Activated T-helper 1 cell treated with anti-CD3 and anti-CD28 coated beads, Interleukin-2, amount 50 U/mL, for 16 hours (primary cell): ENCODE measurements around the gene TSHZ3.
A peak's percentile ranks its signal among the peaks of the same experiment; 100 is the strongest.

Experiments used
- DNase-seq, 2 donors: peaks; one replicate each; pipeline ENCODE4 v3.0.0-alpha.2; 2020; ENCODE audit warnings: low read depth in 1 of 2, low spot score in 1 of 2

The TSHZ3 gene, protein sequence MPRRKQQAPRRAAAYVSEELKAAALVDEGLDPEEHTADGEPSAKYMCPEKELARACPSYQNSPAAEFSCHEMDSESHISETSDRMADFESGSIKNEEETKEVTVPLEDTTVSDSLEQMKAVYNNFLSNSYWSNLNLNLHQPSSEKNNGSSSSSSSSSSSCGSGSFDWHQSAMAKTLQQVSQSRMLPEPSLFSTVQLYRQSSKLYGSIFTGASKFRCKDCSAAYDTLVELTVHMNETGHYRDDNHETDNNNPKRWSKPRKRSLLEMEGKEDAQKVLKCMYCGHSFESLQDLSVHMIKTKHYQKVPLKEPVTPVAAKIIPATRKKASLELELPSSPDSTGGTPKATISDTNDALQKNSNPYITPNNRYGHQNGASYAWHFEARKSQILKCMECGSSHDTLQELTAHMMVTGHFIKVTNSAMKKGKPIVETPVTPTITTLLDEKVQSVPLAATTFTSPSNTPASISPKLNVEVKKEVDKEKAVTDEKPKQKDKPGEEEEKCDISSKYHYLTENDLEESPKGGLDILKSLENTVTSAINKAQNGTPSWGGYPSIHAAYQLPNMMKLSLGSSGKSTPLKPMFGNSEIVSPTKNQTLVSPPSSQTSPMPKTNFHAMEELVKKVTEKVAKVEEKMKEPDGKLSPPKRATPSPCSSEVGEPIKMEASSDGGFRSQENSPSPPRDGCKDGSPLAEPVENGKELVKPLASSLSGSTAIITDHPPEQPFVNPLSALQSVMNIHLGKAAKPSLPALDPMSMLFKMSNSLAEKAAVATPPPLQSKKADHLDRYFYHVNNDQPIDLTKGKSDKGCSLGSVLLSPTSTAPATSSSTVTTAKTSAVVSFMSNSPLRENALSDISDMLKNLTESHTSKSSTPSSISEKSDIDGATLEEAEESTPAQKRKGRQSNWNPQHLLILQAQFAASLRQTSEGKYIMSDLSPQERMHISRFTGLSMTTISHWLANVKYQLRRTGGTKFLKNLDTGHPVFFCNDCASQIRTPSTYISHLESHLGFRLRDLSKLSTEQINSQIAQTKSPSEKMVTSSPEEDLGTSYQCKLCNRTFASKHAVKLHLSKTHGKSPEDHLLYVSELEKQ

DNA sequence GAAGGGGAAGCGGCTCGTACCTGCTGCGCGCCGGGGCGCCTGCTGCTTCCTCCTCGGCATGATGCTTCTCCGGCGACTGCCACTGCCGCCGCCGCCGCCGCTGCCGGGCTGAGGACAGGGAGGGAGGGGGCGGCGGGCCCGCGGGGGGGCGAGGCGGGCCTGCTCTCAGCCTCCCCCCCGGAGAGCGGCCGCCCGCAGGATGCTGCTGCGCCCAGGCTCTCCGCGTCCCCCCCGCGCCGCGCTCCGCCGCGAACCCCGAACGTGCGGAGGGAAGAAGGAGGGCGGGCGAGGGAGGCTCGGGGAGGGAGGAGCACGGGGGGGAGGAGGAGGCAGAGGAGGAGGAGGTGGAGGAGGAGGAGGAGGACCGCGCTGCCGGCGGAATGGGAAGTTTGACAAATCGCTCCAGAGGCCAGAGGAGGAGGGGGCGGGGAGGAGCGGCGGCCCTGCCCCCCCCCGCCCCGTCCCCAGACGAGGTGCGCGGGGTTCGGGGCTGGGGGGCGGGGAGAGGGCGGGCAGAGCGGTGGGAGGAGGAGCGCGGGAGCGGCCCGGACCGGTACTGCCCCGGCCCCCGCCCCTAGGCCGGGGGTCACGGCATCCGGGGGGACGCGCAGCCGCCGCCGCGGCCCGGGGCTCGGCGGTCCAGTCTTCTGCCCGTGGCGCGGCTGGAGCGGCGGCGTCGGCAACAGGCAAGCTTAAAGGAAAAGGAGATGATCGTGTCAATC, at the start of gene TSHZ3:
Gene TSHZ3, minus strand, starts transcription at position 277 of the 722 bp plus-strand sequence. Its CDS starts 217 bp downstream, at position 60.
- DNase-seq = peak in 1 of 2 donors; percentile 22

DNA sequence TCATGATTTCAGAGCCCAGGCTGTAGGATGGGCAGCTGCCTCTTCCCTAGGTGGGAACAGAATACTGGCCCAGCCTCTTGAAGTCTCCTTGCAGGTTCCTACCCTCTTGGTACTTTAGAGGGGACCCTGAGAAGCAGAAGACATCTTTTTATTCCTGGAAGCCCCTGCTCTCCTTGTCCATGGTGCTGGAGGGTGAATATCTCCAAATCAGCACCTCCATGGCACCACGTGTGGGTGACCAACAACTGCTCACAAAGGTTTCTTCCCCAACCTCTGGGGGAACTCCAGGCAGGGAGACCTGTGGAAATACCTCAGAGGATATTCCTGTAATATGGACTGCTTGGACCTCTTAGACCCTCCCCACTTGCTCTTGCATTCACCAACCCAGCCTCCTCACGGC, 48.1 kb upstream of the TSHZ3 start:
- DNase-seq = no peak

DNA sequence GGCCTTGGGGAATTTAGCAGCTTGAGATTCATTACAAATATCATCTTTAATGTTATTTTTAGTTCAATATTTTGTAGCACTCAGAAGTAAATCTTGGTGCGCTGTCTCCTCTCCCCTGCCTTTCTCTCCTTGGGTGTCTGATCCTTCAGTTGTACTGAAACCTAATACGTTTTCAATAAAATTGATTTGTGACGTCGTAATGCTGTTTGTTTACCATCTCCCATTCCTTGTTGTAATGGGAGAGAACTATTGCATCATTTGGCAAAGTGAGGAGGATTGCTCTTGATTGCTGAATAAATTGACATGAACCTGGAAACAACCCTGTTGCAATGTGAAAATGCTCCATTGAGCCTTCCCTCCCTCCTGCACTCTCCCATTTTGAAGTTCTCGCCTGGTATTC, 43.2 kb upstream of the TSHZ3 start:
- DNase-seq = no peak

DNA sequence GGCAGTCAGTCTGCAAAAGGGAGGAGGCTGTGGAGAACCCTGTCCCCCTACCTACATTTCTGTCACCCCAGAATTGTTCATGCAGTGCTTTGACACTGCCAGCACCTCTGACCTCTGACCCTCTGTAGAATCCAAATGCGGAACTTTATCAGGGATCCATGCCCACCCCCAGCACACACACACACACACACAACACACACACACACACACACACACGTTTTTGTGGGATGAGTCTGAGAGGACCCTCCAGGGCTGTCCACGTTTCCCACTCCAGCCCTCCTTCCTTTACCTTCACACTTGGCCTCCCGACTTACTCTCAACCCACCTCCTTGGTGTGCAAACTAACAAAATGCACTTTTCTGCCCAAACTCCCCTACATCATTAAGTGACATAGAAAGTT, 42.3 kb upstream of the TSHZ3 start:
- no peak for DNase-seq

DNA sequence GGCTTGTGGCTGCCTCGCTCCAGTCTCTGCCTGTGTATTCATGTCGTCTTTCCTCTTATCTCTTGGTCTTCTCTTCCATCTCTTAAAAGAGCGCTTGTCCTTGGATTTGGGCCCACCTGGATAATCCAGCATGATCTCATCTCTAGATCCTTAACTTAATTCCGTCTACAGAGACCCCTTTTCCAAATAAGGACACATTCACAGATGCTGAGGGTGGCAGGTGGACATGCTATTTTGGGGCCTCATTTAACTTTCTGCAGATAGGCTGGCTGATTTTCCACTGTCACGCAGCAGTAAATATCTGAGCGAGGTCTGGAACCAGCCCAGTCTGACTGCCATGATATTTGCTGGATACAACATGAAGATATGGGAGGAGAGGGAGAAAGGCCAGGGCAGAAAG, 41.5 kb upstream of the TSHZ3 start:
- no peak for DNase-seq

DNA sequence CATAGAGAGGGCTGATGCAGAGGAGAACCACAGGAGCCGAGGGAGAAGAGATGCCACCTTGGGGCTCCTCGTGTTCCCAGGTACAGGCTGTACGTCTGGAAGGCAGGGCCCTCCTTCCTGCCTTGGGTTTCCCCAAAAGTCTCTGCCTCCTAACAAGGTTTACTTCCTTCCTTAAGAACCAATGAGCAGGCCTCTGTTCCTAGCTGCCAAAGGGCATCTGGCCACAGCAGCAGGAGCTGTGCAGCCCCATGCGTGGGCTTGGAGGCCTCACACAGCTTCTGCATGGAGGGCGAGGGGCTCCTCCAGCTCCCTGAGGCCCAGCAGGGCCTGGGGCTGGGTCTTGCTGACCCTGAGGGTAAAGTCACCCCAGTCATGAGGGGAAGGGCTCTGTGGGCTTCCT, 40.6 kb upstream of the TSHZ3 start:
- no peak for DNase-seq

DNA sequence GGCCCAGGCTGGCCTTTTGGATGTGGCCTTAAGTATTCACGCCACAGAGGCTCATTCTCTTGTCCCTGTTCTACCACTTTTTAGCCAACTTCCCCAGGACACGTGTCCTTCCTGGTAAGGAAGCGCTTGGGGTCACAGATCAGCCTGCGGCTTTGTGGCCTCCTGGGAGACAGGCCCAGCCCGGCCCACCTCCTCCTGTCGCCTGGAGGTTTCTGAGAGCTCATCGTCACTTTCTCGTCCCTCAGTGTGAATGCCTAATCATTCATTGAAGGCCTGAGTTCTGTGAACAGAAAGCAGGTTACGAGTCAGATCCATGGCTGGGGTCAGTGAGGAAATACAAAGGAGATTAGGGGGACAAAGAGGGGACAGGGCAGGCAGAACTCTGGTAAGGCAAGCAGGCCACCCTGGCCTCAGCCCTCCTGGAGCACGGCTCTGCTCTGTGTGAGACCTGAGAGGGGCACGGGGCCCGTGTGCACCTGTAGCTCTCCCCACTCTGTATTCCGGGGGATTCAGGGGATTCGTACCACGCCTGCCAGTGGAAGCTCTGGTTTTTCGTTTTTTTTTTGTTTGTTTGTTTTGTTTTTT, 38.6 kb upstream of the TSHZ3 start:
- DNase-seq = no peak

DNA sequence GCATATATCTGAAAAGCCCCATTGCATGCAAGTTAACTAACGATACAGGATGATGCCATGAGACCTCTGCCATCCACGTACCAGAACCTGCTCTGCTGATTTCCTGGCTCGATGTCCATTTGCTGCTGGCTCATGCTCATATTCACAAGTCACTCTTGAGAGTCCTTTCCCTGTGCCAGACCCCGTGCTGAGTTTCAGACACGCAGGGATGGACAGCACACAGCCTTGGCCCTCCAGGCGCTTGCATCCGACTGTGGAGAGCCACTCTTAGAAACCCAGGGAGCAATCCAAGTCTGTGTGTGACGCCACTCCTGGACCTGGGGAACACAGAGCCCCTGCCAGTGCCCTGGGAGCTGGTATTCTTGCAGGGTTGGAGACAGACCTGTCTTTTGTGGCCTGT, 37.6 kb upstream of the TSHZ3 start:
- DNase-seq = no peak

DNA sequence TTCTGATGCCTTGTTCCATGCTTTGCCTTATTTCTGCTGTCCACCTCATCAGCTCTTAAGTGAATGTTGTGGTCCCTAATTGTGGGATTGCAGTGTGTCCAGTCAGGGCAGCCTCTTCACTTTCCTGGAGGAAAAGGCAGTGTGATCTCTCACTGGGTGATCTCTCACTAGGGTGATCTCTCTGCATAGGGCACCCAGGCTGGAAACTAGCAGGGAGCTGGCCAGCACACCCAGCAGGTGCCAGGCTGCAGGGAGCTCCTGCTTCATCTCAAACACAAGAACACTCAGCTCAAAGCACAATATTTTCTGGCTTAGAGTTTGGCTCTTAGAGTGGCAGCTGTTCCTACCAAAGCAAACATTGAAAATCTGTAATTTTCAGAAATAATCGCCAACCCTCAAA, 36.5 kb upstream of the TSHZ3 start:
- no peak for DNase-seq

DNA sequence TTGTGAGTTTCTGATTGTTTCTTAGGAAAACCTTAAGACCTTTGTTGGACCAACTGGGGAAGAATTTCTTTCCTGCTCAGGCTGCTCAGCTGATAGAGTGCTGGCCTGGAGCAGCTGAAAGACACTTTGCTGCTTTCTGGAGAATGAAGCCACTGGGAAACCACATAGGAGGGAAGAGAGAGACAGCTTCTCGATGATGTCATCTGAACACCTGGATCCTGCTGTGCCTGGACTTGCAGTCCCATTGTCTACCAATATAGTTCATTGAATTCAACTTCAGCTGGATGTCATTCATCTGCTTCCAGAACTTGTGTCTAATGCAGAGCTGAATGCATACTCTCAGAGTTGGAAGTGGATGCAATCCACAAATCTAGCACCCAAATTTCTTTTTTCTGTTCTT, 34.3 kb upstream of the TSHZ3 start:
- no peak for DNase-seq

DNA sequence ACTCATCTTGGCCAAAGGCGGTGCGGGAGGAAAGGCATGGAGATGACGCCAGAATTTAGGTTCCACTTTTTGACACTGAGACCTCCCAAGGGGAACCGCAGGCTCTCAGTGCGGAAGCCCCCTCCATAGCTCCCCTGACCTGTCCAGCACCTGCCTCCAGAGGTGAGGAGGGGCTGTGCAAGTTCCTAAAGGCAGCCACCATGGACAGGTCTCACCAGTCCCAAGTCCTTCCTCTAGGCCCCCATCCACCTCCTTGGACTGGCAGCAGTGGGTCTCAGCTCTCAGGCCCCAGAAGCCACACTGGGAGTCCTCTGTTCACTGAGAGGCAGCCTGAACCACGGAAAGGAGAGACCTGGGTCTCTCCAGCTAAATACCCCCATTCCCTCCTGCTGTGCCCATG, 31.6 kb upstream of the TSHZ3 start:
- DNase-seq = no peak

DNA sequence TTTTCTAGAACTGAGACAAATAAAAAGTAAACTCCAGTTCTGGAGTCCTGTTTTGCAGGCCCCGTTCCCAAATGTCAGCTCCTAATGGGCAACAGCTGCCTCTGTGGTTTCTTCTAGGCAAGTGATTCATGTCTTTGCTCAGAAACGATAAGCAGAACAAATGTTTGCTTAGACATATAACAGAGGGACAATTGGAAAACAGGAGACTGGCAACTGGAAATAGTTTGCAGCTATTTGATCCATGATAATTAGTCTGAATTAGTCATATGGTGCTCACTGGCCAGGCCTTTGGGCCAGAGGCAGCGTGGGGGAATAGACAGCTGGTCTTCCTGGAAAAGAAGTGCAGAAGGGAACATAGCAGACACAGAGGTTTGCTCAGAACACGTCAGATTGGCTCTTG, 29.2 kb upstream of the TSHZ3 start:
- DNase-seq = no peak

DNA sequence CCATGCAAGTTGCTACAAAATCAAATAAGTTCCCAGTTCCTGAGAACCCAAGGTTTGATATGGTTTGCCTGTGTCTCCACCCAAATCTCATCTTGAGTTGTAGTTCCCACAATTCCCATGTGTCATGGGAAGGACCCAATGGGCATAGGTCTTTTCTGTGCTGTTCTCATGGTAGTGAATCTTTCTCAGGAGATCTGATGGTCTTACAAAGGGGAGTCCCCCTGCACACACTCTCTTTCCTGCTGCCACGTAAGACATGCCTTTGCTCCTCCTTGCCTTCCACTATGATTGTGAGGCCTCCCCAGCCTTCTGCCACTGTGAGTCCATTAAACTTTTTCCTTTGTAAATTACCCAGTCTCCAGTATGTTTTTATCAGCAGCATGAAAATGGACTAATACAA, 28.5 kb upstream of the TSHZ3 start:
- no peak for DNase-seq

DNA sequence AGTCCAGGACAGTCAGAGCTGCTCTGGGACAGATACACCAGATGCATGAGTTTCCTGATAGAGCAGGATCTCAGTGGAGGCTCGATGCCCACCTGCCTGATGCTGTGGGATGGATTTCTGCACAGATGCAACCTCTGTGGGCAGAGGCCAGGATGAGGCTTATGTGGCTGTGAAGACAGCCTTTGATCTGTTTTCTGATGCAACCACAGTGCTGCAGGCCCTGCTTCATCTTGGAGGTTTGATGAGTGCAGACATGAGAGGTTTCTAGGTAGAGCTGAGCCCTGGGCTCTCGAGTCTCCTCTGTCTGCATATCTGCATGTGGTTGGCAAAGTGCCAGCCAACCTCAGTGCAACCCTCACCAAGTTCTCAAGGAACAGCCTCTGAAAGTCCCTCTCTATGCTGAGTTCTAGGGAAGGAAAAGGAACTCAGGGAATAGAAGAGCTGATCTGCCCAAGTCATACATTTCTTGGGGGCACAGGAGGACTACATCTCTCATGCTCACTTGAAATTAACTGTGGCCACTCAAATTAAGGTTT, 23.1 kb upstream of the TSHZ3 start:
- DNase-seq = no peak

DNA sequence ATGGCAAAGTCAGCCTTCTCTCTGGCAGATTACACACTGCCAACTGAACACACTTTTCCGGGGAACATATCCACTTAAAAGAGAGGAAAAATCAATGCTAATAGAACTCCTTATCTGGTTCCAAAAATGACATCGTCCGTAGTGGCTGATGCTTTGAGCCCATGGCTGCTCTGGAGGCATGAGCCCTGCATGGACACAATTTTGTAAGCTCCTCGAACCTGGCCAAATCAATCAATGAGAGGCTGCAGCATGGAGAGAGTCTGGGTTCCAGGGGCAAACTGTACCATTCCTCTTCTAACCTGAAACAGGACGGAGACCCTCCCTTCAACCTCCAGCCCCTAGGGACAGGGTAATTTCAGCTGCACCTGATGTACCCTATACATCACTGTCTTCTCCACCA, 21.0 kb upstream of the TSHZ3 start:
- no peak for DNase-seq

DNA sequence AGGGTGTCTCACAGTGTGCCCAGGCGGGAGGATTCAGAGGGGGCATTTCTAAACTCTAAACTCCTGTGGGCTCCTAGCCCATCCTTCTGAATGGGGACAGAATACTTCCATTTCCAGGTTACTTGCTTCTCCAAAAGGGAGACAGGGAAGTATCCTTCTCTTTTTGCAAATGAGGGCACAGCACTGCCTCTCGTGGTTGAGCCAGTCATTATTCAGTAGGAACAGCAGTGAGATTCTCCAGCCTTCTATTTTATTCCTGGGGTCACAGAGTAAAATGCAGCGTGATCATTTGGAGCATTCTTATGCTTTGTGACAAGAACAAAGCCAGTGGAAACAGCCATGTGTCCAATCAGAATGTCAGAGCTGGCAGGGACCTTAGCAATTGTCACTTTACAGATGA, 15.7 kb upstream of the TSHZ3 start:
- no peak for DNase-seq

DNA sequence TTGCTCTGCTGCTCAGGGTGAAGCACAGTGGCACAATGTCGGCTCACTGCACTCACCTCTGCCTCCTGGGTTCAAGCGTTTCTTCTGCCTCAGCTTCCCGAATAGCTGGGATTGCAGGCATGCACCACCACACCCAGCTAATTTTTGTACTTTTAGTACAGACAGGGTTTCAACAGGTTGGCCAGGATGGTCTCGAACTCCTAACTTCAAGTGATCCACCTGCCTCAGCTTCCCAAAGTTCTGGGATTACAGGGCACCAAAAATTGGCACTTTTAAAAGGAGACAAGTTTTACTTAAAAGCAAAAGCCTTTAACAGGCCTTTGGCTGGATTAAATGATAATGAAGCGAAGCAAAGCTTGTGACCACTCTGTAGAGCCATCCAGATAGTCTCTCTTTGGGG, 12.5 kb upstream of the TSHZ3 start:
- DNase-seq = no peak

DNA sequence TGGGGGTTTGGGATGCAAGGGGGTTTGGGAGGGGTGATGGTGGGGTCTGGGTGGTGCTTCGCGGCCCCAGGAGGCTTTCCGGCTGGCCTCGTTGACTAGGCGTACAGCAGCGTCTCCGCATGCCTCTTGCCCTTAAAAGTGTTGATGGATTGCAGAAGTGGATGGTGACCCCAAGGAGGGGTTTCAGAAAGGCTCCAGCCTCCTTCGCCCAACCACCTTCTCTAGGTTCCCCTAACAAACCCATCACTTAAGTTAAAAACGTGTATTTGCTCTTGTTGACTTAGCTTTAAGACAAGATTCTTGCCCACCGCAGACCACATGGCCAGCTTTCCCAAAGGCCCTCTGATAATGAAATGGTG, 8.1 kb upstream of the TSHZ3 start:
- no peak for DNase-seq

DNA sequence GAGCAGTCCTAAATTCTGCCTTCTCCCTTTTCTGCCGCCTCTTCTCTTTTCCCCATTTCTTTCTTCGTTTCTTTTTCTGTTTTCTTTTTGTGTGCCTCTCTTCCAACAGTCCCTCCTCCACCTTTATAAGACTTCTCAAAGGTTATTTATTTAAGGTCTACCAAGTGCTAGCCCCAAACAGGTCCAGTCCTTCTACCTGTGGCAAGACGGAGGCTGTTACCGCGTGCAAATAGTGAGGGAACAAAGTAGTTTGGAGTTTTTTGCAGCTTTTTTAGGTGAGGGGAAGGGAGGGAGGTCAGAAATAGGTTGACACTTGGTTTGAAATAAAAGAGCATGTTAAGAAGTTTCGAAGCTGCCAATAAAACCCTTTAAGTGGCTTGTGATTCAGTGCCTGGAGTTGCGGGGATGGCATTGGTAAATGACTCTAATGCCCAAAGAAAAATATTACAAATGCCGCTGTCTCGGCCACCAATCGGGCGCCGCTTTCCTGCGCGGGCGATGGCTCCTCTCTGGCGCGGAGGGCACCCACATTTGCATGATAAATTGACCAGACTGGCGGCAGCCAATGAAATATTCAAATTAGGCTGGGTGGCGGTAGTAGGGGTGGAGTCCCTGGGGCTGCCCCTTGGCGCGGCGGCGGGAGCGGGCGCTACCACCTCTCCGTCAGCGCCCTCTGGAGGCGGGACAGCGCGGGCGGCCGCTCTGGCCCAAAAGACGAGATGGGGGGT, 7.5 kb upstream of the TSHZ3 start:
- peak in 1 of 2 donors; percentile 41 for DNase-seq

DNA sequence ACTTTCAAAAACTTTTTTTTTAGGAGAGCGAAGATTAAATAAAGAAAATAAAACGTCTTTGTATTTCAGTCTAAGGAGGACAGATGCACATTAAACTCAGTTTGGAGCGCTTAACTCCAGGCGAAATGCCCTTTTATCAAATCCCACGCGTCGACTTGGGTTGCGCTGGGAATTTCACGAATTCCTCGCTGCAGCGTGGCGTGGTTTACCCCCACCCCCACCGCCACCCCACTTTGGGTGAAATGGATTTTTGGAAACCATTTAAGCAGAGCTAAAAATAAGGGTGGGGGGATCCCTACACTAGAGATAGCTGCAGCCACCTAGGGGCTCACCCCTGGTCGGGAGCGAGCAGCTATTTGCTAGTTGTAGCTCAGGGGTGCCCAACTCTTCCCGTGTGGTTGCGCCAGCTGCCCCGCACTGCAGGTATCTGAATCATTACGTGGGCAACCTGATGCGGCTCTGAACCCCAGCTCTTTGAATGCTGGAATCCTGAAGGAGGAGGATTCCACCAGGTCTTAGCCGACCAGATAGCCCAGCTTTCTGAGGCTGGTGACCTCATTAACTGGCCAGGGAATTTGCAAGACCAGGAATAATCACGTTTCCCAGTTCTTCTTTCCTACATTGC, 6.5 kb upstream of the TSHZ3 start:
- DNase-seq = no peak
